NCI-H1105 (cell line): Measurements from ENCODE around the gene NUP85.
A peak's percentile ranks its signal among the peaks of the same experiment; 100 is the strongest.
"Not testable (repeated sequence)": the region's sequence is repeated elsewhere in the genome, so short reads cannot be mapped to it uniquely, and the experiment has no call there.

Source experiments
- DNase-seq: peaks from one replicate; lab custom pipeline; 2025; lab: John Stamatoyannopoulos, UW

NUP85 gene

GRCh38 chr17:75241996-75242460, 36.5 kb downstream of the NUP85 start:
- DNase-seq = no peak

DNA sequence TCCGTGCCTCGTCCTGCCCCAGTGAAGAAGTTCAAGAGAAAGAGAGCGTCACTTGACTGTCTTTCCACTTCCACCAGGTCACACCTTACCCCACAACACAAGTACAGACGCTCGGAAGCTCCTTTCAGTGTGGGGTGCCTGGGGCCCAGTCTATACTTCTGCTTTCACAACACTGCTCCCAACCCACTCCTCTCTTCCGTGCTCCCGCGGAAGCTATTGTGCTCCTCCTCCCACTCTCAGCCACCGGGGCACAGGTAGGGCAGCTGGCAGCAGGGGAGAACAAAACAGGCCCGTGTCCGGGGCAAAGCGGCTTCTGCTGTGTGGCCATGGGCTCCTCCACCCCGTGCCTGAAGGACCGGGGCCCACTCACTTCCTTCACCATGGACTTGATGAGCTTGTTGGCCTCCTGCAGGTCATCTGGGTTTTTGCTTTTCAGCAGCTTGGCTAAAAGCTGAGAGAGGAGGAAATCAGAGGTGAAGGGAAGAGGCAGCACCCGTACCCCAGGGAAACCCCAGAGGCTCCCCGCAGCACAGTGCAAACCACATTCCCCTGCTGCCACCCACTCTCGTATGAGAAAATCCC, 37.1 kb downstream of the NUP85 start:
- DNase-seq = no peak

DNA sequence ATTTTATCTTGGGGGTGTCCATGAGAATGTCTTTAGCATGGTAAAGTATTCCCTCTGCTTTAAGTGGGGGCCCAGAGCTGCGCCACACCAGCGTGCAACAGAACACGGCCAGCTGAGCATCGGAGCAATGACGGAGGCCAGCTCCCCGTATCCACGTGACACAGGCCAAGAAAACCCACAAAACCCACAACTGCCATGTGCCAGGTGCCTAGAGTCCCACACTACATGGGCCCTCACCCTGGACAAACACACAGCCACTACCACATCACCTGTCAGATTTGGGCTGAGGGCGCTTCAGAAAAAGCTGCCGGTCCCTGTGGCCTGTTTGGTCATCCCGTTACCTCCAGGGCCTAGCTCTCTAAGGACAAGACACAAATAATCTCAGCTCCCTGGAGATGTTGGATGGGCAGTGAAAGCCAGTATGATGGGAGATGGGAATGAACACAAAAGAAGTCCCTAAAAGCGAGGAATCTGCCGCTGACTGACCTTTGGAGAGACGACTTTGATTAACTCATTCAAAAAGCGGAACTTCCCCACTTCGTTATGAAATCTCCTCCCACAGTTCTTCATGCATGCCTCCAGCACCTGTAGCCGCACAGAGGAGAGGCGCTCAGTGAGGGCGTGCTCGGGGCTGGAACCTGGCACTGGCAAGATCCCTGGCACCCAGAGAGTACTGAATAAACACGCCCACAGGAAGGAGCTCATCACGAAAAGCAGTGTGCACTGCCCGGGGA, 38.8 kb downstream of the NUP85 start:
- DNase-seq = no peak

GRCh38 chr17:75245011-75245410, 39.5 kb downstream of the NUP85 start:
- DNase-seq = no peak

DNA sequence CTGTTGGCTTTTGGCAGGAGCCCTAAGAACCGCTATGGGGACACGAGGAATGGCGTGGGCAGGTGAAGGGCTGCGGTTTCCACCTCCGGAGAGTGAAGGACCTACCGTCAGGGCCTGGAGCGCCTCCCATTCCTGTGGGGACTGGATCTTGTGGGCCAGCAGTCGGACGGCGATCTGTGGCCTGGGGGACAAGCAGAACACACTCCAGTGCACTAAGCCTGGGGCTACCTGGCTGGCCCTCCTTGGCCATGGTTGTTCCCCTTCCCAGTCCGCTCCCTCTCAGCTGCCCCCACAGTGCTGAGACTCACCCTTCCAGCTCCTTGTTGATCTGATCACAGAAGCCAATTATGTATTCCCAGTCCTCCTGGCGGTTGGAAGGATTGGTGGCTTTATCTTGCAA, 40.9 kb downstream of the NUP85 start:
- DNase-seq = no peak

DNA sequence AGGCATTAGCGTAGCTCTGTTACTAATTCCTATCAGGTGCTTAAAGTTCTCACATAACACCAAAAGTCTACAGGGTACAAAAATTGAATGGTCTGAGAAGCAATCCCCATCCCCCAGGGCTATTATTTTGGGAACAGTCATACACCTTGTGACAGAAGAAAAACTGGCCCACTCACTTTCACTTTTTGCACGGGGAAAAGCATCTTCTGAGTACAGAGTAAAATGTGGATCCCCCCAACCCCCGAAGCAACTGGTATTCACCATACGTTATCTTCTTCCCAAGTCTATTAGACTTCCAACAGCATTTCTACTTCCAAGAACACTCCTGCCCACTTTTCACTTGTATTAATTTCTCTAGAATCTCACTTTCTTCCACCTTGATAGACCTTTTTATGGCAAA, 44.1 kb downstream of the NUP85 start:
- DNase-seq = no peak

DNA sequence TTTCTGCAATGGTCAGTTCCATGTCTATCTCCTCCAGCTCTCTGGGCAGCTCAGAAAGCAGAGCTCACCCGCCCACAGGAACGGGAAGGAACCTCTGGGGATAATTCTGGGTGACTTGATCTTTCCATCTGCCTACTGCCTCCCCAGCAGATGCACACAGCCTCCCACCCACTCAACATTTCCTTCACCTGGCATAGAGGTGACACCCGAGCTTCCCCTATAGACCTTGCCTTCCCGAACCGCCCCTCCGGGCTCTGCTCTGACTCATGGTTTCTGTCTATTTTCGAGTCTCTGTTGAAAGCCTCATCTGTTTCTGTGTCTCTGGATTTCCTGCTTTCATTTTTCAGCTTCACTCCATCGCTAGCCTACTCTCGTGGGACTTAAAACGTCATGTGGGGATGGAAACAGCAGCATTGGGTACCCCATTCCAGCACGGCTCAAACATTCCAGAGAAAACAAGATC, 44.6 kb downstream of the NUP85 start:
- DNase-seq = no peak

- no peak for DNase-seq
Observed at GRCh38 chr17:75252039-75252816, 46.7 kb downstream of the NUP85 start.

GRCh38 chr17:75255954-75256698, 50.6 kb downstream of the NUP85 start:
- DNase-seq = not testable (repeated sequence)

- DNase-seq = not testable (repeated sequence)
Observed at GRCh38 chr17:75257228-75257627, 51.7 kb downstream of the NUP85 start.

- no peak for DNase-seq
Observed at GRCh38 chr17:75260641-75261335, 55.3 kb downstream of the NUP85 start.

DNA sequence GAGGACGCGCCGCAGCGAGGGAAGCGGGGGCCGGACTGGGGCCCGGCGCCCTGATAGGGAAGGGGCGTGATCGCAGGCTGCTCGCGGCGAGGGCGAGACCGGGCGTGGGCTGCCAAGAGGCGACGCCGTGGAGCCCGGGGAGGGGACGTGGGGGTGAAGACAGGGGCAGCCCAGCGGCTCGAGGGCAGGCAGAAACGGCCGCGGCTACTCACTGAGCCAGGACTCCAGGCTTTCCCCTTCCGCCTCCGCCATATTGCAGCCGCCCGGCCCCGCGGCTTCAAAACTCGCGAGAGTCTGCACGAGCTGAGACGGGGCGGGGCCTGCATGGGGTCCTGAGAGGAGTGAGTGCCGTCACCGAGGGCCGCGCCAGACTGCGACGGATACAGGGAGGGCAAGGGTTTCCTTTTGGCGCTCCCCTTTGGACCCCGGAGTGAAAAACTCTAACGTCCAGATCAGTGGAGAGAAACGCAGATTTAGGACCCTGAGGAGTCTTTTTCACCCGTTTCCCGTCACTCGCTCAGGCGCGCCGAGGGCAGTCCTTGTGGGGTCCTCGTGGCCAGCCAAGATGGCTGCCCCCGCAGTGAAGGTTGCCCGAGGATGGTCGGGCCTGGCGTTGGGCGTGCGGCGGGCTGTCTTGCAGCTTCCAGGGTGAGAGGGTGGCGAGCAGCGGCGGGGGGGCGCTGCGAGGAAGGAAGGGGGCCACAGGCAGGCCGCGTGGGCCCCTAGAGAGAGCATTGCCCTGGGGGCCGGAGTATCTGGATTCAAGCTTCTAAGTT, 56.0 kb downstream of the NUP85 start, which contains the start of the genes GGA3 and MRPS7:
GGA3 (minus strand) TSS at position 271 of the 776 bp plus-strand sequence; CDS start at position 252, 19 bp downstream.
MRPS7 (plus strand) TSS at position 544 of the 776 bp plus-strand sequence; CDS start at position 566, 22 bp downstream.
- peak; percentile 81 for DNase-seq

DNA sequence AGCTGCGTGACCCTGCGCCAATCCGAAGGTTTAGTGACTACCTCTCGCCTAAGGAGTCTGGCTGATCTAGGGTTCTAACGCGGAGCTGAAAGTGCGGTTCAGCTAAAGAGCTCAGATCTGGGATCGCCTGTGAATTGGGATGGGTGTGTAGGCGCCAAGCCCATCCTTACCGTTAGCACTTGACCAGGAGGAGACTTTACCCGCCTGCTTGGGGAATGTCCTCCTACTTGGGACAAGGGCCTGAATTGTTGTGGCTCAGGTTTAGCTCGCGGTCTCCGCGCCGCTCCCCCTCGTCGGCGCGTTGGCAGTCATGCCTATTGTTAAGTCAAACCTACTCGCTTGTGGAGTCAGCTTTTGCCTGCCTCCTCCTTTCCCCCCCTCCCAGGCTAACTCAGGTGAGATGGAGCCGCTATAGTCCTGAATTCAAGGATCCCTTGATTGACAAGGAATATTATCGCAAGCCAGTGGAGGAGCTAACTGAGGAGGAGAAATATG, 56.7 kb downstream of the NUP85 start:
- no peak for DNase-seq

GRCh38 chr17:75263055-75263454, 57.6 kb downstream of the NUP85 start:
- DNase-seq = no peak

DNA sequence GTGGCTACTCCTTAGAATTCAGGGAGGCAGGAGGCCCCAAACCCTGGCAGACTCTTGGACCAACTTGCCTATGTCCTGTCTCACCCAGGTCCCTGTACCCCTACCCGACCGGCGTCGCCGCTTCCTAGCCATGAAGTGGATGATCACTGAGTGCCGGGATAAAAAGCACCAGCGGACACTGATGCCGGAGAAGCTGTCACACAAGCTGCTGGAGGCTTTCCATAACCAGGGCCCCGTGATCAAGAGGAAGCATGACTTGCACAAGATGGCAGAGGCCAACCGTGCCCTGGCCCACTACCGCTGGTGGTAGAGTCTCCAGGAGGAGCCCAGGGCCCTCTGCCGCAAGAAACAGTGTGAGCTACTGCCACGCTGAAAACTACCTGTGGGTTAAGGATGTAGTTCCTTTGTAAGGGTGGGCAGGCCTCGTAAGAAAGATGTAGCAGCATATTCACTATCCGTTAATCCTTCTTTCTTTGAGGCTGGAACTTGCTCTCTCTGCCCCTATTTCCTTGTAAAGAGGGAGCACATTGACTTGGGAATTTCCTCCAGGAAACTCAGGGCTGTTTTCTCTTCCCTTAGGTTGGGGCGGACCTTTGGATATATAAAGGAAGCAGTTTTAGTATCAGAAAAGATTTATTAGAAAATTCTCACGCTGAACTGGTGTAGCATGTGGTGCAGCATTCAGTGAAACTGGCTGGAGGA, 60.3 kb downstream of the NUP85 start:
- DNase-seq = no peak

DNA sequence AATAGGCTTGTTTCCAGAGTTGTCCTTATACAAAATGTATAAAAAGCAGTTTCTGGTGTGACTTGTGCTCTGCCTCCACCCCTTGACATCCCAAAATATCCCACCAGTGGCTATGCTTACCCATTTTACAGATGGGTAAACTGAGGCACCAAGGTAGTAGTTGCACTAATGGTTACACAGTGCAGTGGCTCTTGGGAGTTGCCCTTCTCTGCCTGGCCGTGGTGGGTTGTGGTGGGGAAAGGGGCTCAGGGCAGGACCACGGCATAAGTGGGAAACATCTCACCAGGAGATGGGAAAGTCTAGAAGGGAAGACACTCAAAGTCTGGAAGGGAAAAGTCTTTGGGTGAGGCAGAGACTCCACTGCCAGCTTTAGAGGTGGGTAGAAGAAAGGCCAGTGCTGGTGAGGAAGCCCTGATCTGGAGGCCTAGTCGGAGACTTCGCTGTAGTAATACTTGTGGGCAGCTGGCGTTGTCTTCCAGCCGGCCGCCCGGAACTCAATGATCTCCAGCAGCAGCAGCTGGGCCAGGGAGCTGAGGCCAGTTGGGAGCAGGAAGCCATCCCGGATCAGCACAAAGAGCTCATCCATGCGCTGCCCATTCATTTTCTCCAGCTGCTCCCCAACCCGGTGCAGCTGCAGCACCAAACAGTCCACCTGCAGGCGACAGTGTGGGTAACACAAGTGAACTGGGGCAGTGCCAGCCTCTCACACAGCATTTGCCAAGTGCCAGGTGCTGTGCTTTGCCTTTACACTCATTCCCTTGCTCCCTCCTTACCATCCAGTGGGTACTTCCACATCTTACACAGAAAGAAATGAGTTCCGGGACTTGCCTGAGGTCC, 61.1 kb downstream of the NUP85 start:
- DNase-seq = no peak

- no peak for DNase-seq
Observed at GRCh38 chr17:75267153-75267410, 61.6 kb downstream of the NUP85 start.

GRCh38 chr17:75267411-75268232, 62.1 kb downstream of the NUP85 start:
- no peak for DNase-seq
